ENCODE data around the gene ZNRD2.
"Not testable (repeated sequence)": the region's sequence is repeated elsewhere in the genome, so short reads cannot be mapped to it uniquely, and the experiment has no call there.

The ZNRD2 gene

GRCh38 chr11:65569973-65570918 lies at the start of gene ZNRD2:
ZNRD2 (plus strand) TSS chr11:65570477; CDS start chr11:65570492, 15 bp downstream.
- TF ChIP-seq, protein P1, sequence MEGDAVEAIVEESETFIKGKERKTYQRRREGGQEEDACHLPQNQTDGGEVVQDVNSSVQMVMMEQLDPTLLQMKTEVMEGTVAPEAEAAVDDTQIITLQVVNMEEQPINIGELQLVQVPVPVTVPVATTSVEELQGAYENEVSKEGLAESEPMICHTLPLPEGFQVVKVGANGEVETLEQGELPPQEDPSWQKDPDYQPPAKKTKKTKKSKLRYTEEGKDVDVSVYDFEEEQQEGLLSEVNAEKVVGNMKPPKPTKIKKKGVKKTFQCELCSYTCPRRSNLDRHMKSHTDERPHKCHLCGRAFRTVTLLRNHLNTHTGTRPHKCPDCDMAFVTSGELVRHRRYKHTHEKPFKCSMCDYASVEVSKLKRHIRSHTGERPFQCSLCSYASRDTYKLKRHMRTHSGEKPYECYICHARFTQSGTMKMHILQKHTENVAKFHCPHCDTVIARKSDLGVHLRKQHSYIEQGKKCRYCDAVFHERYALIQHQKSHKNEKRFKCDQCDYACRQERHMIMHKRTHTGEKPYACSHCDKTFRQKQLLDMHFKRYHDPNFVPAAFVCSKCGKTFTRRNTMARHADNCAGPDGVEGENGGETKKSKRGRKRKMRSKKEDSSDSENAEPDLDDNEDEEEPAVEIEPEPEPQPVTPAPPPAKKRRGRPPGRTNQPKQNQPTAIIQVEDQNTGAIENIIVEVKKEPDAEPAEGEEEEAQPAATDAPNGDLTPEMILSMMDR (IDR thresholded peaks at IDR 0.05; ENCODE audit: insufficient read depth, low read depth, low read length, missing control alignments), result peak; percentile 63
- DNase-seq (ENCODE audit: low read depth), result peak; percentile 100

GRCh38 chr11:65521777-65522521 lies 48.3 kb upstream of the ZNRD2 start:
- not testable (repeated sequence) for H3K4me3 ChIP-seq (ENCODE audit: low read depth, low read length); DNase-seq (ENCODE audit: low read depth)

More at GRCh38 chr11:65569973-65570918, at the start of gene ZNRD2:
- H3K4me3 ChIP-seq (ENCODE audit: low read depth, low read length), result peak within 1 kb of the TSS; percentile 91

- not testable (repeated sequence) for H3K4me3 ChIP-seq (ENCODE audit: low read depth, low read length); DNase-seq (ENCODE audit: low read depth)
Observed at GRCh38 chr11:65522718-65523630, 47.3 kb upstream of the ZNRD2 start.

GRCh38 chr11:65523631-65523968 lies 46.7 kb upstream of the ZNRD2 start:
- H3K4me3 ChIP-seq (ENCODE audit: low read depth, low read length); DNase-seq (ENCODE audit: low read depth): not testable (repeated sequence)

GRCh38 chr11:65524014-65524740 lies 46.1 kb upstream of the ZNRD2 start:
- no peak for DNase-seq (ENCODE audit: low read depth)
- H3K4me3 ChIP-seq (ENCODE audit: low read depth, low read length), result peak overlapping the region; percentile 18; the same call in 1 of the 2 replicates
- TF ChIP-seq, protein P1 (IDR thresholded peaks at IDR 0.05; ENCODE audit: insufficient read depth, low read depth, low read length, missing control alignments), result no peak

- TF ChIP-seq, protein P1 (IDR thresholded peaks at IDR 0.05; ENCODE audit: insufficient read depth, low read depth, low read length, missing control alignments), result no peak
- H3K4me3 ChIP-seq (ENCODE audit: low read depth, low read length), result peak within 1 kb of the TSS; percentile 71
- DNase-seq (ENCODE audit: low read depth), result peak; percentile 85
Observed at GRCh38 chr11:65524741-65525545, 45.3 kb upstream of the ZNRD2 start, which contains the start of gene SCYL1. SCYL1 (plus strand) TSS chr11:65525083; CDS start chr11:65525154, 71 bp downstream.

DNA sequence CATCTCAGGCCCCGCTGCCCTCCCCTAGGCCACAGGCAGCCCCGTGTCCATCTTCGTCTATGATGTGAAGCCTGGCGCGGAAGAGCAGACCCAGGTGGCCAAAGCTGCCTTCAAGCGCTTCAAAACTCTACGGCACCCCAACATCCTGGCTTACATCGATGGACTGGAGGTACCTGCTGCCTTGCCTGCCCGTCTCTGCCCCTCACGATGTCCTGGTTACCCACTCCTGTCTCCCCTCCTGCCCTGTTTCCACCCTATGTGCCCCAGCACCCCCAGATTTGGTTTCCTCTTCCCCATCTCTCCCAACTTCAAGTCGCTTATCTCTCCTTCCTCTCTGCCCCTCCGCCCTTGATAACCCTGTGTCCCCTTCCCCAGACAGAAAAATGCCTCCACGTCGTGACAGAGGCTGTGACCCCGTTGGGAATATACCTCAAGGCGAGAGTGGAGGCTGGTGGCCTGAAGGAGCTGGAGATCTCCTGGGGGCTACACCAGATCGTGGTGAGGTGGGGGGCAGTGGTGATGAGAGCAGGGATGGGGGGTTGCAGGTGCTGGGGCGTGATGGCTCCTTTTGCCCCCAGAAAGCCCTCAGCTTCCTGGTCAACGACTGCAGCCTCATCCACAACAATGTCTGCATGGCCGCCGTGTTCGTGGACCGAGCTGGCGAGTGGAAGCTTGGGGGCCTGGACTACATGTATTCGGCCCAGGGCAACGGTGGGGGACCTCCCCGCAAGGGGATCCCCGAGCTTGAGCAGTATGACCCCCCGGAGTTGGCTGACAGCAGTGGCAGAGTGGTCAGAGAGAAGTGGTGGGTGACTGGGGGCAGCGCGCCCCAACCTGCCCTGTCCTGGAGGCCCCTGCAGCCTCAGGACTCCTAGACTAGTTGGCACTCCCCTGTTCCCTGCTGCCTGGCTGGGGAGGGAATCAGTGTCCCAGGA lies 44.5 kb upstream of the ZNRD2 start:
- peak overlapping the region; percentile 71 for H3K4me3 ChIP-seq (ENCODE audit: low read depth, low read length)
- TF ChIP-seq, protein P1 (IDR thresholded peaks at IDR 0.05; ENCODE audit: insufficient read depth, low read depth, low read length, missing control alignments), result no peak
- DNase-seq (ENCODE audit: low read depth), result no peak

Measured in GM12865 (cell line).